HG03457 (cell line): ENCODE results near the gene SLFN12L.
A peak's percentile ranks its signal among the peaks of the same experiment; 100 is the strongest.
"Not testable (repeated sequence)": the region's sequence is repeated elsewhere in the genome, so short reads cannot be mapped to it uniquely, and the experiment has no call there.

Source experiments
- ATAC-seq: cut with Tn5 transposase; IDR thresholded peaks from one replicate; pipeline ENCODE4 v1.9.1; 2021; ENCODE audit warnings: moderate number of reproducible peaks; ENCODE audit not compliant: unreplicated experiment

The SLFN12L gene

GRCh38 chr17:35537601-35538141, at the start of gene SLFN12L:
Gene SLFN12L, minus strand, starts transcription at chr17:35537678. Its CDS starts 15,314 bp downstream, at chr17:35522364.
- ATAC-seq = no peak

- no peak for ATAC-seq
These were observed 49.1 kb upstream of the SLFN12L start for GRCh38 chr17:35586569-35587073.

- no peak for ATAC-seq
These were observed 46.6 kb upstream of the SLFN12L start for GRCh38 chr17:35584061-35584460.

GRCh38 chr17:35578929-35579432, 41.5 kb upstream of the SLFN12L start:
- no peak for ATAC-seq

GRCh38 chr17:35578197-35578928, 40.9 kb upstream of the SLFN12L start, which contains the start of gene PEX12:
Gene PEX12, minus strand, starts transcription at chr17:35578571. Its CDS starts 550 bp downstream, at chr17:35578021.
- ATAC-seq = peak; percentile 56

GRCh38 chr17:35577830-35578196, 40.3 kb upstream of the SLFN12L start:
- ATAC-seq = no peak

- no peak for ATAC-seq
These were observed 38.3 kb upstream of the SLFN12L start for GRCh38 chr17:35575759-35576158.

- ATAC-seq = no peak
These were observed 31.9 kb upstream of the SLFN12L start for GRCh38 chr17:35569405-35569804.

GRCh38 chr17:35568561-35568960, 31.1 kb upstream of the SLFN12L start:
- ATAC-seq = no peak

- no peak for ATAC-seq
These were observed 29.5 kb upstream of the SLFN12L start for GRCh38 chr17:35566968-35567367.

GRCh38 chr17:35563181-35563580, 25.7 kb upstream of the SLFN12L start:
- not testable (repeated sequence) for ATAC-seq

GRCh38 chr17:35560703-35561102, 23.2 kb upstream of the SLFN12L start, which contains the start of gene SLFN14:
Gene SLFN14, minus strand, starts transcription at chr17:35560819. Its CDS starts 2,757 bp downstream, at chr17:35558062.
- no peak for ATAC-seq

- ATAC-seq = no peak
These were observed 22.2 kb upstream of the SLFN12L start for GRCh38 chr17:35559495-35560210.

- ATAC-seq = no peak
These were observed 19.9 kb upstream of the SLFN12L start for GRCh38 chr17:35557353-35557752.

GRCh38 chr17:35555691-35556090, 18.2 kb upstream of the SLFN12L start:
- ATAC-seq = no peak

GRCh38 chr17:35554668-35555067, 17.2 kb upstream of the SLFN12L start:
- no peak for ATAC-seq

GRCh38 chr17:35553310-35553709, 15.8 kb upstream of the SLFN12L start:
- no peak for ATAC-seq

GRCh38 chr17:35548978-35549377, 11.5 kb upstream of the SLFN12L start:
- ATAC-seq = no peak

- no peak for ATAC-seq
These were observed 10.8 kb upstream of the SLFN12L start for GRCh38 chr17:35548208-35548810.

GRCh38 chr17:35546487-35546886, 9.0 kb upstream of the SLFN12L start:
- no peak for ATAC-seq

- ATAC-seq = no peak
These were observed 7.7 kb upstream of the SLFN12L start for GRCh38 chr17:35545150-35545549.
